A549 (cell line): ENCODE results near the gene NDUFS3. TPM values are rescaled to one million over a fixed set of nuclear protein-coding genes. Genes with fewer than 3 reads are reported as not detected.
A peak's percentile ranks its signal among the peaks of the same experiment; 100 is the strongest.

Source experiments
- ATAC-seq, 2 experiments: fragments of 200-7000 bp in 1 of 2; fragments of >200 bp in 1 of 2; cut with Nextera tagmentation in 1 of 2; cut with Tn5 transposase in 1 of 2; 3 replicates each; pipeline versions ENCODE4 v1.8.0 to v1.9.1; 2018 to 2020; ENCODE audit warnings: mild to moderate bottlenecking in 1 of 2, moderate library complexity in 1 of 2
- CTCF ChIA-PET: fragments of 300-600 bp; sonication (Branson Sonifier 250); formaldehyde crosslinking; extraction: SDS; loops from one replicate; lab custom pipeline; 2021; ENCODE audit warnings: antibody characterized with exemption, inconsistent platforms; lab: Yijun Ruan, JAX
- POLR2A ChIA-PET: fragments of 350-600 bp; formaldehyde crosslinking; extraction: SDS; loops from one replicate; lab custom pipeline; 2021; ENCODE audit warnings: antibody characterized with exemption, inconsistent platforms; lab: Yijun Ruan, JAX
- DNase-seq, 2 experiments: peaks; one replicate each; pipeline versions ENCODE4 v3.0.0 to v3.0.0-alpha.2; 2011 to 2016; ENCODE audit warnings: low read depth in 1 of 2, low spot score in 1 of 2
- FAIRE-seq: peaks from 2 replicates; lab custom pipeline; 2011; peaks lifted over from hg19 to GRCh38; lab: Jason Lieb, UNC
- H3K27ac ChIP-seq, 2 experiments: fragments of >200 bp; sonication (Bioruptor Twin); formaldehyde crosslinking; 3 replicates each; pipeline ENCODE4 v1.5.1; 2016 to 2017
- H3K4me1 ChIP-seq: fragments of >200 bp; sonication (Bioruptor Twin); formaldehyde crosslinking; 3 replicates; pipeline ENCODE4 v1.6.1; 2016
- H3K4me2 ChIP-seq: fragments of >200 bp; sonication (Bioruptor Twin); formaldehyde crosslinking; 3 replicates; pipeline ENCODE4 v1.6.1; 2016
- H3K4me3 ChIP-seq: fragments of >200 bp; sonication (Bioruptor Twin); formaldehyde crosslinking; 3 replicates; pipeline ENCODE4 v1.5.1; 2016
- H3K9me3 ChIP-seq: fragments of >200 bp; sonication (Bioruptor Twin); formaldehyde crosslinking; 3 replicates; pipeline ENCODE4 v1.6.1; 2016
- BCL3 ChIP-seq: fragments of >200 bp; sonication (Bioruptor Twin); formaldehyde crosslinking; IDR thresholded peaks from 3 replicates; pipeline ENCODE4 v1.6.1; 2016
- CBX2 ChIP-seq: fragments of 200-600 bp; sonication (generic); IDR thresholded peaks from 2 replicates; pipeline ENCODE4 v1.6.1; 2016; ENCODE audit warnings: low read depth, mild to moderate bottlenecking, borderline replicate concordance
- CBX8 ChIP-seq: fragments of 200-600 bp; sonication (generic); IDR thresholded peaks from 2 replicates; pipeline ENCODE4 v1.6.1; 2016
- CHD2 ChIP-seq: fragments of 150-350 bp; IDR thresholded peaks from 2 replicates; pipeline ENCODE4 v1.6.1; 2014; ENCODE audit warnings: low read length; ENCODE audit not compliant: partially characterized antibody
- CHD4 ChIP-seq: fragments of 200-600 bp; sonication (generic); IDR thresholded peaks from 2 replicates; pipeline ENCODE4 v1.6.1; 2016; ENCODE audit warnings: antibody characterized with exemption, mild to moderate bottlenecking, borderline replicate concordance
- EHMT2 ChIP-seq: fragments of 200-600 bp; sonication (generic); IDR thresholded peaks from 2 replicates; pipeline ENCODE4 v1.6.1; 2016; ENCODE audit warnings: antibody characterized with exemption, low read depth, mild to moderate bottlenecking, moderate library complexity
- EP300 ChIP-seq, 2 experiments: fragments of >200 bp; sonication (Bioruptor Twin); formaldehyde crosslinking; IDR thresholded peaks; 2 replicates in 1 of 2; 3 replicates in 1 of 2; pipeline ENCODE4 v1.6.1; 2016 to 2017
- GATA3 ChIP-seq: IDR thresholded peaks from 2 replicates; pipeline ENCODE4 v1.6.1; 2012; ENCODE audit warnings: borderline replicate concordance
- HES2 ChIP-seq: fragments of >200 bp; sonication (Bioruptor Twin); formaldehyde crosslinking; IDR thresholded peaks from 2 replicates; pipeline ENCODE4 v1.6.1; 2016
- HEYL ChIP-seq: fragments of 250-450 bp; sonication (Bioruptor Pico); IDR thresholded peaks from 2 replicates; pipeline ENCODE4 v1.8.0; 2021; ENCODE audit warnings: mild to moderate bottlenecking, moderate library complexity
- HOXA7 ChIP-seq: fragments of 250-450 bp; sonication (Bioruptor Pico); IDR thresholded peaks from 2 replicates; pipeline ENCODE4 v1.5.0; 2020; ENCODE audit warnings: mild to moderate bottlenecking, moderate library complexity
- HOXB5 ChIP-seq: fragments of 250-450 bp; sonication (Bioruptor Pico); IDR thresholded peaks from 2 replicates; pipeline ENCODE4 v1.5.0; 2020; ENCODE audit warnings: mild to moderate bottlenecking, moderate library complexity
- JUN ChIP-seq, 2 experiments: fragments of >200 bp; sonication (Bioruptor Twin); formaldehyde crosslinking; IDR thresholded peaks; 2 replicates in 1 of 2; 3 replicates in 1 of 2; pipeline ENCODE4 v1.6.1; 2016 to 2017
- JUNB ChIP-seq: fragments of >200 bp; sonication (Bioruptor Twin); formaldehyde crosslinking; IDR thresholded peaks from 2 replicates; pipeline ENCODE4 v1.6.1; 2016
- KDM1A ChIP-seq: fragments of 200-600 bp; sonication (generic); IDR thresholded peaks from 2 replicates; pipeline ENCODE4 v1.6.1; 2016; ENCODE audit warnings: low read depth, mild to moderate bottlenecking
- MAFK ChIP-seq: fragments of 450-650 bp; IDR thresholded peaks from 2 replicates; pipeline ENCODE4 v1.6.1; 2014; ENCODE audit not compliant: partially characterized antibody
- MAX ChIP-seq: IDR thresholded peaks from 2 replicates; pipeline ENCODE4 v1.6.1; 2012
- MYC ChIP-seq: IDR thresholded peaks from 2 replicates; pipeline ENCODE4 v1.6.1; 2012; ENCODE audit warnings: mild to moderate bottlenecking, inconsistent platforms, low read length, improper control_type of control experiment, borderline replicate concordance
- PBX3 ChIP-seq: IDR thresholded peaks from 2 replicates; pipeline ENCODE4 v1.6.1; 2012
- POLR2AphosphoS2 ChIP-seq: conservative IDR thresholded peaks from 2 replicates; pipeline ENCODE4 v1.6.1; 2012; ENCODE audit warnings: low read length, improper control_type of control experiment, inconsistent platforms
- RNF2 ChIP-seq: fragments of 200-600 bp; sonication (generic); IDR thresholded peaks from 2 replicates; pipeline ENCODE4 v1.6.1; 2016; ENCODE audit warnings: low read depth, mild to moderate bottlenecking, antibody characterized with exemption, moderate library complexity, borderline replicate concordance
- ZFP36 ChIP-seq: fragments of 450-650 bp; IDR thresholded peaks from 2 replicates; pipeline ENCODE4 v1.6.1; 2014; ENCODE audit warnings: borderline replicate concordance; ENCODE audit not compliant: partially characterized antibody
- ZSCAN20 ChIP-seq: fragments of 250-450 bp; sonication (Bioruptor Pico); IDR thresholded peaks from 2 replicates; pipeline ENCODE4 v1.8.0; 2022; ENCODE audit warnings: mild to moderate bottlenecking, moderate library complexity
- WGBS: methylation state at CpG from one replicate; pipeline ENCODE4 v1.1.6; 2017; ENCODE audit errors: missing lambda C conversion rate; 5-methylcytosine and 5-hydroxymethylcytosine counted together
- polyA plus RNA-seq, 4 experiments: library from polyadenylated mRNA; depleted of rRNA in 3 of 4; stranded (reverse); fragments of >200 nt; fragmentation: RNase III in 1 of 4; extraction: RNeasy Plus Mini Kit Qiagen cat#74134 plus additional on column Dnase treatment in 1 of 4; gene quantifications; 2 replicates in 3 of 4; 3 replicates in 1 of 4; pipeline ENCODE4 v1.2.3, GENCODE V29; 2011 to 2017

The NDUFS3 gene
- polyA plus RNA-seq, 2 of the 4 experiments (the other 2 are of a cell fraction) = 142 to 156 TPM

GRCh38 chr11:47593492-47593933, 14.6 kb downstream of the NDUFS3 start:
- peak overlapping the region in 1 of 2 experiments; percentile 66; a peak in 1 of 6 replicates for H3K27ac ChIP-seq
- ATAC-seq = peak in 1 of 2 experiments; percentile 6; a peak in 3 of 6 replicates
- TF ChIP-seq CBX2 = no peak
- TF ChIP-seq, all 56 proteins: peak for 0
- H3K4me3 ChIP-seq = peak overlapping the region; percentile 40
- POLR2A ChIA-PET = no interaction called here
- CTCF ChIA-PET = interaction anchor here (1.0 kb wide), 1 partner anchor 12 kb away, joined by 3 read pairs; no protein-coding TSS in a partner anchor
- 31% methylated on average over 6 of the region's 6 CpGs for WGBS
- FAIRE-seq (no peak), DNase-seq (no peak)
- peak overlapping the region; percentile 94 for H3K4me2 ChIP-seq
- peaks cover 8% of the 10 kb centered on the region; the same call in 1 of the 3 replicates for H3K4me1 ChIP-seq
- no peaks in the 10 kb centered on the region for H3K9me3 ChIP-seq

- H3K4me2 ChIP-seq = peak within 1 kb of the TSS; percentile 94
- H3K27ac ChIP-seq = peak within 1 kb of the TSS in 1 of 2 experiments; percentile 66; a peak in 2 of 6 replicates
- ATAC-seq = peak in 1 of 2 experiments; percentile 26; a peak in 3 of 6 replicates
- POLR2A ChIA-PET = no interaction called here
- H3K4me1 ChIP-seq = peaks cover 8% of the 10 kb centered on the region; the same call in 1 of the 3 replicates
- H3K4me3 ChIP-seq = peak within 1 kb of the TSS; percentile 40
- TF ChIP-seq HOXA7 (no peak), EHMT2 (no peak), GATA3 (no peak), CBX8 (no peak), EP300 (IDR thresholded peaks at IDR 0.05) (no peak), ZFP36 (no peak), ZSCAN20 (CRISPR knock-in tag) (no peak), PBX3 (no peak), HOXB5 (CRISPR knock-in tag) (no peak), POLR2AphosphoS2 (no peak), JUNB (no peak), CHD2 (no peak)
- TF ChIP-seq, all 56 proteins: peak for 0
- no peak for FAIRE-seq
- H3K9me3 ChIP-seq = no peaks in the 10 kb centered on the region
- CTCF ChIA-PET = interaction anchor here (1.0 kb wide), 2 partner anchors 12 to 24 kb away, joined by 3 read pairs; no protein-coding TSS in a partner anchor
- 29% methylated on average over 11 of the region's 48 CpGs for WGBS
- no peak for DNase-seq
These were observed 15.3 kb downstream of the NDUFS3 start, which contains the start of gene C1QTNF4 for GRCh38 chr11:47593934-47594855. TSS of gene C1QTNF4 (minus strand) at chr11:47594411. CDS start at chr11:47590810, 3,601 bp downstream.

- DNase-seq (no peak), ATAC-seq (peak; percentile 40 to 60; a peak in 5 of 6 replicates), FAIRE-seq (no peak)
- H3K27ac ChIP-seq = no peak overlapping the region
- no peaks in the 10 kb centered on the region for H3K9me3 ChIP-seq
- no peak overlapping the region for H3K4me3 ChIP-seq
- CTCF ChIA-PET = interaction anchor here (0.6 to 1.0 kb wide), 4 partner anchors 24 to 167 kb away, joined by 3 to 4 read pairs (median 3); no protein-coding TSS in a partner anchor
- H3K4me2 ChIP-seq = no peak overlapping the region
- no peak for TF ChIP-seq HOXA7
- no peak for TF ChIP-seq CHD4
- no peak for TF ChIP-seq JUN (IDR thresholded peaks at IDR 0.05)
- H3K4me1 ChIP-seq = peaks cover 8% of the 10 kb centered on the region; the same call in 1 of the 3 replicates
- 41% methylated on average over 6 of the region's 7 CpGs for WGBS
- POLR2A ChIA-PET = no interaction called here
These were observed 16.2 kb downstream of the NDUFS3 start for GRCh38 chr11:47595029-47595428.

- Histone ChIP-seq H3K4me1 (peaks cover 8% of the 10 kb centered on the region; the same call in 1 of the 3 replicates), H3K9me3 (no peaks in the 10 kb centered on the region), H3K4me2 (no peak overlapping the region), H3K27ac (no peak overlapping the region)
- ATAC-seq = no peak
- 96% methylated on average over 1 of the region's 1 CpG for WGBS
- CTCF ChIA-PET = interaction anchor here (0.6 to 1.1 kb wide), 3 partner anchors 33 to 222 kb away, joined by 3 to 4 read pairs (median 4); no protein-coding TSS in a partner anchor
- no peak for TF ChIP-seq MAFK
- no peak for TF ChIP-seq CHD4
- TF ChIP-seq HEYL (CRISPR knock-in tag) = no peak
- no peak for TF ChIP-seq BCL3
- no peak for TF ChIP-seq RNF2
- TF ChIP-seq GATA3 = no peak
- no peak for TF ChIP-seq MYC
- TF ChIP-seq HES2 = no peak
- TF ChIP-seq KDM1A = no peak
- TF ChIP-seq MAX = no peak
- TF ChIP-seq ZSCAN20 (CRISPR knock-in tag) = no peak
- TF ChIP-seq, all 56 proteins: peak for 0
- POLR2A ChIA-PET = interaction anchor here (0.6 kb wide), 1 partner anchor 42 kb away, joined by 3 read pairs; no protein-coding TSS in a partner anchor
- FAIRE-seq (no peak), DNase-seq (no peak)
- H3K4me3 ChIP-seq = no peak overlapping the region
These were observed 17.1 kb downstream of the NDUFS3 start for GRCh38 chr11:47595967-47596366.
